H9 (cell line): ENCODE data around the gene PKD1. TPM values are rescaled to one million over a fixed set of nuclear protein-coding genes. Genes with fewer than 3 reads are reported as not detected.
"Not testable (repeated sequence)": the region's sequence is repeated elsewhere in the genome, so short reads cannot be mapped to it uniquely, and the experiment has no call there.

Source experiments
- DNase-seq: peaks from one replicate; pipeline ENCODE4 v3.0.0-alpha.2; 2017
- H2AFZ ChIP-seq: one replicate; pipeline ENCODE4 v1.6.1; 2013; ENCODE audit warnings: mild to moderate bottlenecking, low read length, control low read depth, moderate library complexity
- H2AK5ac ChIP-seq: 2 replicates; pipeline ENCODE4 v1.6.1; 2013; ENCODE audit warnings: low read length, control low read depth, mixed read lengths; ENCODE audit not compliant: insufficient read length
- H2BK120ac ChIP-seq: one replicate; pipeline ENCODE4 v1.6.1; 2013; ENCODE audit warnings: low read depth, mild to moderate bottlenecking, low read length, control low read depth, inconsistent platforms; ENCODE audit not compliant: poor library complexity, severe bottlenecking
- H2BK12ac ChIP-seq: 2 replicates; pipeline ENCODE4 v1.6.1; 2013; ENCODE audit warnings: low read length, control low read depth, mixed read lengths, low read depth; ENCODE audit not compliant: insufficient read length
- H2BK15ac ChIP-seq: 2 replicates; pipeline ENCODE4 v1.6.1; 2013; ENCODE audit warnings: low read depth, low read length, control low read depth
- H2BK20ac ChIP-seq: one replicate; pipeline ENCODE4 v1.6.1; 2013; ENCODE audit warnings: low read depth, mild to moderate bottlenecking, low read length, control low read depth, inconsistent platforms; ENCODE audit not compliant: poor library complexity, severe bottlenecking
- H2BK5ac ChIP-seq: 2 replicates; pipeline ENCODE4 v1.6.1; 2013; ENCODE audit warnings: low read length, control low read depth, mixed read lengths; ENCODE audit not compliant: insufficient read length
- H3K14ac ChIP-seq: 2 replicates; pipeline ENCODE4 v1.6.1; 2013; ENCODE audit warnings: low read length, control low read depth; ENCODE audit not compliant: insufficient read depth
- H3K18ac ChIP-seq: 2 replicates; pipeline ENCODE4 v1.6.1; 2013; ENCODE audit warnings: low read depth, mild to moderate bottlenecking, mixed read lengths, low read length, control low read depth; ENCODE audit not compliant: insufficient read length
- H3K23ac ChIP-seq: 2 replicates; pipeline ENCODE4 v1.6.1; 2013; ENCODE audit warnings: low read length, control low read depth, mixed read lengths, low read depth; ENCODE audit not compliant: insufficient read length
- H3K23me2 ChIP-seq: 2 replicates; pipeline ENCODE4 v1.6.1; 2013; ENCODE audit warnings: low read depth, mild to moderate bottlenecking, mixed read lengths, low read length, control low read depth; ENCODE audit not compliant: insufficient read length, poor library complexity, severe bottlenecking
- H3K27ac ChIP-seq: 2 replicates; pipeline ENCODE4 v1.5.1; 2013; ENCODE audit warnings: low read length, control low read depth, mixed read lengths, low read depth; ENCODE audit not compliant: insufficient read length
- H3K27me3 ChIP-seq: 2 replicates; pipeline ENCODE4 v1.6.1; 2013; ENCODE audit warnings: low read length, control low read depth, inconsistent platforms; ENCODE audit not compliant: insufficient read depth
- H3K4ac ChIP-seq: 2 replicates; pipeline ENCODE4 v1.6.1; 2013; ENCODE audit warnings: low read depth, mild to moderate bottlenecking, control low read depth, inconsistent platforms, low read length, moderate library complexity
- H3K4me1 ChIP-seq: 2 replicates; pipeline ENCODE4 v1.6.1; 2013; ENCODE audit warnings: low read length, control low read depth, inconsistent platforms; ENCODE audit not compliant: insufficient read depth
- H3K4me2 ChIP-seq: 2 replicates; pipeline ENCODE4 v1.6.1; 2013; ENCODE audit warnings: low read length, control low read depth, mixed read lengths; ENCODE audit not compliant: insufficient read length, insufficient read depth
- H3K56ac ChIP-seq: 2 replicates; pipeline ENCODE4 v1.6.1; 2013; ENCODE audit warnings: low read depth, mild to moderate bottlenecking, mixed read lengths, low read length, control low read depth; ENCODE audit not compliant: insufficient read length
- H3K79me1 ChIP-seq: 2 replicates; pipeline ENCODE4 v1.6.1; 2013; ENCODE audit warnings: low read depth, mild to moderate bottlenecking, moderate library complexity, low read length, control low read depth, inconsistent platforms; ENCODE audit not compliant: insufficient read depth, poor library complexity, severe bottlenecking
- H3K79me2 ChIP-seq: 2 replicates; pipeline ENCODE4 v1.6.1; 2013; ENCODE audit warnings: low read length, control low read depth, inconsistent platforms; ENCODE audit not compliant: insufficient read depth
- H3K9ac ChIP-seq: 2 replicates; pipeline ENCODE4 v1.6.1; 2013; ENCODE audit warnings: low read length, control low read depth, mixed read lengths; ENCODE audit not compliant: insufficient read length; ENCODE audit errors: extremely low read depth
- H3K9me3 ChIP-seq: one replicate; pipeline ENCODE4 v1.6.1; 2013; ENCODE audit warnings: low read depth, low read length, inconsistent platforms; ENCODE audit not compliant: control insufficient read depth
- H3T11ph ChIP-seq: one replicate; pipeline ENCODE4 v1.6.1; 2013; ENCODE audit warnings: mild to moderate bottlenecking, low read length, control low read depth, inconsistent platforms
- H4K20me1 ChIP-seq: one replicate; pipeline ENCODE4 v1.6.1; 2013; ENCODE audit not compliant: control insufficient read depth, insufficient read length, insufficient read depth
- H4K5ac ChIP-seq: 2 replicates; pipeline ENCODE4 v1.6.1; 2013; ENCODE audit warnings: low read depth, mild to moderate bottlenecking, mixed read lengths, low read length, control low read depth; ENCODE audit not compliant: insufficient read length
- H4K8ac ChIP-seq: replicated peaks from 2 replicates; pipeline ENCODE4 v1.6.1; 2013; ENCODE audit warnings: low read length, control low read depth, mixed read lengths, low read depth; ENCODE audit not compliant: insufficient read length
- H4K91ac ChIP-seq: 2 replicates; pipeline ENCODE4 v1.6.1; 2013; ENCODE audit warnings: low read depth, mild to moderate bottlenecking, moderate library complexity, mixed read lengths, low read length, control low read depth; ENCODE audit not compliant: insufficient read length
- H3K27ac Mint-ChIP-seq, 3 experiments: 2 replicates in 2 of 3; 3 replicates in 1 of 3; pipeline ENCODE4 v1.8.0; 2020 to 2021; ENCODE audit warnings: mixed read lengths in 3 of 3, mild to moderate bottlenecking in 1 of 3, moderate library complexity in 1 of 3
- H3K27me3 Mint-ChIP-seq: 2 replicates; pipeline ENCODE4 v1.8.0; 2021; ENCODE audit warnings: low read depth, mild to moderate bottlenecking, moderate library complexity, mixed read lengths
- H3K36me3 Mint-ChIP-seq, 3 experiments: 2 replicates in 2 of 3; 3 replicates in 1 of 3; pipeline ENCODE4 v1.8.0; 2020 to 2021; ENCODE audit warnings: low read depth in 3 of 3, mixed read lengths in 3 of 3; ENCODE audit not compliant: insufficient read depth in 1 of 3
- H3K4me1 Mint-ChIP-seq, 2 experiments: 2 replicates each; pipeline ENCODE4 v1.8.0; 2020; ENCODE audit warnings: mixed read lengths in 2 of 2
- H3K4me3 Mint-ChIP-seq, 2 experiments: 2 replicates in 1 of 2; 3 replicates in 1 of 2; pipeline ENCODE4 v1.8.0; 2020 to 2021; ENCODE audit warnings: mild to moderate bottlenecking in 2 of 2, mixed read lengths in 2 of 2, moderate library complexity in 1 of 2
- H3K9me3 Mint-ChIP-seq, 2 experiments: 2 replicates in 1 of 2; 3 replicates in 1 of 2; pipeline ENCODE4 v1.8.0; 2020; ENCODE audit warnings: mild to moderate bottlenecking in 2 of 2, mixed read lengths in 2 of 2, moderate library complexity in 1 of 2
- WGBS: extraction: QIAGEN DNeasy Blood & Tissue Kit; methylation state at CpG from one replicate; pipeline ENCODE4 v1.1.7; 2013; ENCODE audit warnings: missing lambda C conversion rate, low lambda C conversion rate, mixed read lengths; ENCODE audit not compliant: insufficient read length; ENCODE audit errors: extremely low coverage; 5-methylcytosine and 5-hydroxymethylcytosine counted together
- total RNA-seq: library from RNA; stranded (reverse); gene quantifications from 2 replicates; pipeline ENCODE4 v1.2.1, GENCODE V29; 2021

Gene PKD1
- total RNA-seq, 1 experiment from 2014 or later, result 88.0 TPM

DNA sequence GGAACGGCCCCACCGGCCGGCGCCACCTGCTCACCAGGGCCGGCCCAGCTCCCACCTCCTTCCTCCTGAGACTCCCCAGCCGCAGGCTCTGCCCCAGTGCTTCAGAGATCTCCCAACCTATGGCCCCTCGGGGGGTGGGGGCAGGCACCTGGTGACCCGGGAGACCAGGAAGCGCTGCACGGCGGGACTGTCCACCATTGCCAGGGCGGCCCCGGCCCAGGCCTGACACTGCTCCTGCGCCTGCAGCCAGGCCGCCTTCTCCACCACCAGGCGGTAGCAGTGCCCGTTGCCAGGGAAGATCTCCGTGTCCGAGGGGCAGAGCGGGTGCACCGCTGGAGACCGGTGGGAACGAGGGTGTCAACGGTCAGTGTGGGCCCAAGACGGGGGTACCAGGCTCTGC is 18.4 kb downstream of the PKD1 start:
- not testable (repeated sequence) for H3K9me3 Mint-ChIP-seq, H2BK120ac ChIP-seq, H3K4ac ChIP-seq

DNA sequence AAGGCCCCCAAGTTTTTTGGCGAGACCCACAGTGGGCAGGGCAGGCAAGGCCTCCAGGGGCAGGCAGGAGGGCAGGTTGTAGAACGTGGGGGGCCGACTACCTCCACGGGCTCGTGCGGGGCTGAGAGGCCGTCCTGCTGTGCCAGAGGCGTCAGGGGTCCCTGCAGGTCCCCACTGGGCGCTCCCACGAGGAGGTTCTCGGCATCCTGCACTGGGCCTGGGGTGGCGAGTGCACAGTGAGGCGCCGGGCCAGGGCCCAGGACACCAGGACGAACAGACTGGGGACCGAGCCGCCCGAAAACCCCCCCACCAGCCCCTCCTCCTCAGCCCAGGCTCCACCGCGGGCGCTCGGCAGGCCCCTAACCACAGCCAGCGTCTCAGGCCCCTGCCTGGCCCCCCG is 19.3 kb downstream of the PKD1 start:
- H4K20me1 ChIP-seq, H3K9me3 ChIP-seq, H3K27ac ChIP-seq, H3K4me1 Mint-ChIP-seq, H3K79me2 ChIP-seq, H3K23me2 ChIP-seq, H3K4me2 ChIP-seq, H2BK120ac ChIP-seq, H4K8ac ChIP-seq, H3K9me3 Mint-ChIP-seq, H3K18ac ChIP-seq, H4K5ac ChIP-seq, H3K9ac ChIP-seq, H3K79me1 ChIP-seq, DNase-seq, H3T11ph ChIP-seq, H3K14ac ChIP-seq, H2AK5ac ChIP-seq, H3K27ac Mint-ChIP-seq, H2BK20ac ChIP-seq, H2BK12ac ChIP-seq, H4K91ac ChIP-seq, H2BK15ac ChIP-seq, H3K36me3 Mint-ChIP-seq, H3K4ac ChIP-seq, H2BK5ac ChIP-seq, H3K56ac ChIP-seq, H3K27me3 Mint-ChIP-seq, H3K23ac ChIP-seq, H3K4me1 ChIP-seq, H2AFZ ChIP-seq, H3K4me3 Mint-ChIP-seq, H3K27me3 ChIP-seq: not testable (repeated sequence)
- no CpG with 5 or more reads among the region's 24 CpGs for WGBS

More for the DNA sequence above, 18.4 kb downstream of the PKD1 start:
- not testable (repeated sequence) for H3K56ac ChIP-seq, H3K27ac ChIP-seq, H3K79me1 ChIP-seq, H3K23ac ChIP-seq, H3K79me2 ChIP-seq, H3K27ac Mint-ChIP-seq, H3K14ac ChIP-seq, H3K9me3 ChIP-seq, DNase-seq, H3K36me3 Mint-ChIP-seq, H3K9ac ChIP-seq, H4K20me1 ChIP-seq, H3K4me1 Mint-ChIP-seq, H3T11ph ChIP-seq, H4K91ac ChIP-seq, H3K27me3 ChIP-seq, H2BK15ac ChIP-seq, H3K18ac ChIP-seq, H2BK12ac ChIP-seq, H3K4me3 Mint-ChIP-seq, H2BK5ac ChIP-seq, H2BK20ac ChIP-seq, H3K4me1 ChIP-seq, H3K27me3 Mint-ChIP-seq, H2AK5ac ChIP-seq, H3K23me2 ChIP-seq, H4K5ac ChIP-seq, H4K8ac ChIP-seq, H2AFZ ChIP-seq, H3K4me2 ChIP-seq
- WGBS, result no CpG with 5 or more reads among the region's 25 CpGs
